ENCODE results near the gene FDX2. TPM values are rescaled to one million over a fixed set of nuclear protein-coding genes. Genes with fewer than 3 reads are reported as not detected.

The FDX2 gene
- total and polyA plus RNA-seq, 2 donors (not counting 3 experiments of a cell fraction or from before 2014, with no cell fraction given), result 20.5 to 59.8 TPM

GRCh38 chr19:10343495-10343894, 27.7 kb upstream of the FDX2 start:
- H3K4me3 ChIP-seq (replicated peaks in 1 of 3; ENCODE audit: insufficient read depth in 1 of 3, low read depth in 1 of 3, low read length in 3 of 3), result no peak overlapping the region
- H3K79me2 ChIP-seq (ENCODE audit: control insufficient read depth, insufficient read depth, low read length), result no peaks in the 10 kb centered on the region
- H2AFZ ChIP-seq (ENCODE audit: low read depth, low read length), result no peak overlapping the region
- TF ChIP-seq JUN (IDR thresholded peaks at IDR 0.05; ENCODE audit: borderline replicate concordance, insufficient read depth, insufficient read length, low read depth), result no peak
- TF ChIP-seq FOS (IDR thresholded peaks at IDR 0.05; ENCODE audit: borderline replicate concordance, insufficient read depth, low read length), result no peak
- no peak for TF ChIP-seq POLR2A (IDR thresholded peaks at IDR 0.05; ENCODE audit: low read depth, low read length)
- TF ChIP-seq MYC (IDR thresholded peaks at IDR 0.05; ENCODE audit: low read depth, low read length), result no peak
- no peak for TF ChIP-seq GATA2 (IDR thresholded peaks at IDR 0.05; ENCODE audit: insufficient read depth, insufficient read length, low read depth, low read length)
- TF ChIP-seq CTCF (IDR thresholded peaks at IDR 0.05; ENCODE audit: extremely low read depth in 1 of 2, insufficient read depth in 1 of 2, low read depth in 1 of 2, low read length in 2 of 2), result no peak
- TF ChIP-seq EZH2 (IDR thresholded peaks at IDR 0.05; ENCODE audit: borderline replicate concordance, low read depth, low read length, severe bottlenecking), result no peak
- TF ChIP-seq MAX (IDR thresholded peaks at IDR 0.05; ENCODE audit: insufficient read depth, insufficient read length), result no peak
- TF ChIP-seq POLR2AphosphoS5 (IDR thresholded peaks at IDR 0.05; ENCODE audit: insufficient read depth, low read depth, low read length), result no peak
- ChIA-PET POLR2A (no interaction called here), CTCF (interaction anchor here (0.7 to 2.6 kb wide), 6 partner anchors 13 to 93 kb away, joined by 3 to 9 read pairs (median 6); no protein-coding TSS in a partner anchor)
- DNase-seq (ENCODE audit: low read depth, low spot score) (no peak), FAIRE-seq (no peak)
- no peak overlapping the region for H3K9ac ChIP-seq (replicated peaks; ENCODE audit: extremely low read depth, insufficient read depth, low read length)
- no peaks in the 10 kb centered on the region for H3K36me3 ChIP-seq (ENCODE audit: control insufficient read depth in 2 of 2, extremely low read depth in 1 of 2, insufficient read depth in 2 of 2, low read length in 2 of 2)
- no peaks in the 10 kb centered on the region for H4K20me1 ChIP-seq (replicated peaks; ENCODE audit: control insufficient read depth, extremely low read depth, insufficient read depth, low read length)
- H3K27ac ChIP-seq (ENCODE audit: insufficient read depth, low read depth, low read length), result no peak overlapping the region
- no TSS peak for BruUV-seq (replicated peaks)
- dilution Hi-C loops (cut with MboI; ENCODE audit: extremely low pct_ligation_motif_present, low sequenced_read_pairs), result no loop called here
- H3K9me1 ChIP-seq (replicated peaks; ENCODE audit: control insufficient read depth, extremely low read depth, insufficient read depth, low read length), result no peaks in the 10 kb centered on the region
- no peaks in the 10 kb centered on the region for H3K4me1 ChIP-seq (ENCODE audit: control insufficient read depth, extremely low read depth, insufficient read depth, low read length)
- intact Hi-C loops (cut with micrococcal nuclease), result no loop called here
- no peak overlapping the region for H3K4me2 ChIP-seq (ENCODE audit: insufficient read depth, low read length)
- no peaks in the 10 kb centered on the region for H3K27me3 ChIP-seq (ENCODE audit: control insufficient read depth in 2 of 2, insufficient read depth in 2 of 2, low read length in 2 of 2)
- no peaks in the 10 kb centered on the region for H3K9me3 ChIP-seq (replicated peaks; ENCODE audit: control insufficient read depth, insufficient read depth, low read length)
